HG03159 (cell line): ENCODE data around the gene PRADC1.

ENCODE experiments used
- ATAC-seq: cut with Tn5 transposase; IDR thresholded peaks from one replicate; pipeline ENCODE4 v1.9.1; 2021; ENCODE audit warnings: mild to moderate bottlenecking, moderate library complexity; ENCODE audit not compliant: unreplicated experiment

The PRADC1 gene

DNA sequence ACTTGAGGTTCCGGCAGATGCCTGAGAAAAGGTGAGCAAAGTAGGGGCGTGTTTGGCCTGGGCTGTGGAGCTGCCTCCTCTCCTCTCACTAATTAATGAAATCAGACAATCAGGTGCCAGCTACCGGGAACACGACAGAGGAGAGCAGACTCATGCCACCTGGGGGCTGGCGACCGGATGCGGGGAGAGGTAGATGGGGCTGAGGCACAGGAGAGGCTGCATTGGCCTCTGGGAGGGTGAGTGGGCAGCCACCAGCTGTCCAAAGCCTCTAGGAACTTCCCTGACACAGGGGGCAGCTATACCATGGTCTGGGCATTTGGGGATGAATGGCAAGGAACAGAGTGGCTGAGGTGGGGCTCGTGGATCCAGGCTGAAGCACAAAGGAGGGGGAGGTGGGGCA, 26.2 kb upstream of the PRADC1 start:
- no peak for ATAC-seq

DNA sequence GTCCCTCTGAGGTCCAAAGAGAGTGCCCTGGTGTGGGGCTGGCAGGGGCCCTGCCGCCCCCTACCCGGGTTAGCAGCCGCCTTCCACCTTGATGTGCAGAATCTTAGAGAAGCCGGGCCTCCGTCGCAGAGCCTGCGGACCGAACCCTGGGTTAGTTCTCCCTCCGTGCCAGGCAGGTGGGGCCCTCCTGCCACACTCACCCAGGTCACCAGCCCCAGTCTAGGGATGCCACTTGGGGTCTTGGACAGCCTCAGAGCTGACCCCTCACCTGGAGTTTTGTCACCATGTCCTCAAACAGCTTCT, 25.8 kb upstream of the PRADC1 start:
- no peak for ATAC-seq

DNA sequence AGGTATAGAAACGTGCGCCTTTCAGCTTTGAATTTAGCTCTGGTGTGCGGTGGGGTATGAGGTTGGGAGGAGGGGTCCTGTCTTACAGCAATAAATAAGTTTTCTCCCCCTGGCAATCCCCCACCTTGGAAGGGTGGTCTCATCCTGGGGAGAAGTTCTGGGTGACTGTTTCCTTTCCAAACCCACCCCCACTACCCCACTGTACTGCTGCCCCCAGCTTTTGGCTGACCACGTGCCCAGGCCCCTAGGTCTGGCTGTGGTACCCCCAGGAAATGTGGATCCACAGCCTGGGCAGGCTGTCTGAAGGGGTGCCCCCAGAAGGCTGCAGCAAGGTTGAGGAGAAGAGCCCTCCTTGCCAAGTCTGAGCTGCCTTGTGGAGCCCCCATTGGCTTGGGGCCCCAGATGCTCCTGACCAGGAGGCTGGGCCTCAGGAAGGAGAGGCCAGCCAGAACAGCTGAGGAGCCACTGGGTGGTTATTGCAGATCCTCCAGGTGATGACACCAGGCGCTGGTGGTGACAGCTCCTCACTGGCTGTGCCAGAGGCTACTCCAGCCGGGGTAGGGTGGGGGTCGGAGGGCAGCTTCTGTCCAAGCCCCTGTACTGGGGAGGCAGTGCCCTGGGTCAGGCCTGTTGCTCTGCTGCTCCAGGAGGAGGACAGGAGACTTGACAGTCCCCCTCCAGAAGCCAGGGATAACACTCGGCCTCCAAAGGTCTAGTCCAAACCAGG, 25.3 kb upstream of the PRADC1 start:
- no peak for ATAC-seq

DNA sequence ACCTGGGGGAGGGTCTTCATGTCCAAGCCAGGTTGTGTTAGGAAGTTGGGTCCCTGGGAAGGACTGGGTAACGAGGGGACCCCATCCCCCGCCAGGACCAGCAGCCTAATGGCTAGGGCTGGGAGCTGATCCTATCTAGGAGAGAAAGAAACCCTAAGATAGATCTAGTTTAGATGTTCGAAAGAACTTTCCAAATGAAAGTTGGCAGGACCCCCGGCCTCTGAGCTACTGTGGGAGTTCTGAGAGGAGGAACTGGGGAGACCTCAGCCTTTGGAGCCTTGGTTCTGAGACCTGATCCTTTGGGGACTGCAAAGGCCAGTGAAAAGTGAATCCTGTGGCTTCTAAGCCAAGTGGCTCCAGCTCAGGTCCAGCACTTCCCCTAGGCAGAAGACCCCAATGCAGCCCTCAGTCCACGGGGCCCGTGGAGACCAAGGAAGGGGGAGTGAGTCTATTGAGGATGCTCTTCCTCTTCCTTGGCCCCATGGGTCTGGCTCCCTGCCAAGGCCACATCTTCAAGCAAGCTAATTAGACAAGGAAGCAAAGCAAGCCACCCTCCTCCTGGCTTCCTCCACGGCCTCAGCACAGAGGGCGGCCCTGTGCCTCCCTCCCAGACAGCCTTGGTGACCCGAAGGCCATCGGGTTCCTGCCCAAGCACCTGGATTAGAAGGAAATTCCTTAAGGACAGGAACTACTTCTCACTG, 24.5 kb upstream of the PRADC1 start:
- no peak for ATAC-seq

DNA sequence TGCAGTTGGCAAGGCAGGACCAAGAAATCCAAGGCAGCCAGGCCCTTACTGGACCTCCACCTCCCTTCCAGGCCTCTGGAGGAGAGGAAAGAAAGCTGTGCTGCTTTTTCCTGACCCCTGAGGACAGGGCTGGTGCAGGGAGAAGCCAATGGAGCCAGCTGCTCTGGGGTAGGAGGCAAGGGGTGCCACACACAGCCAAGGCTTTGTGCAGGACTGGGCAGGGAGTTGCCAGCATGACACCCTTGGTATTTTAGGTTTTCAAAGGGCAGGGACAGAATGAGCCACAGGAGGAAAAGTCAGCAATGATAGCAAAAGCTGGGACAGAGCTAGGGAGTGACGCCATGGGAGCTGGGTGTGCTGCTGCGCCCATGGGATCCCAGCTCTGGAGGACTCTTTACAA, 24.0 kb upstream of the PRADC1 start:
- ATAC-seq: no peak

DNA sequence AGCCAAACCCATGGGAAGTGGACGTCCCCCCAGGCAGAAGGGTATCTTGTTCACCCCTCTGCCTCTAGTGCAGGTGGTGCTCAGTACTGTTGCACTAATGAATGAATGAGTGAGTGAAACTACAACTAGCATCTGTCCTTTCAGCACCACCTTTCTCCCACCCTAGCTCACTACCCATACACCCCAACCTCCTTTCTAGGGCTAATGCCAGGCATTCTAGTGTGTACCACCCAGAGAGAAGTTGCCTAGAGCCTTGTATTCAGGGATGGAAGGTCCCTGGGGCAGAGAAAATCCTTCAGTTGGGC, 23.5 kb upstream of the PRADC1 start:
- no peak for ATAC-seq

DNA sequence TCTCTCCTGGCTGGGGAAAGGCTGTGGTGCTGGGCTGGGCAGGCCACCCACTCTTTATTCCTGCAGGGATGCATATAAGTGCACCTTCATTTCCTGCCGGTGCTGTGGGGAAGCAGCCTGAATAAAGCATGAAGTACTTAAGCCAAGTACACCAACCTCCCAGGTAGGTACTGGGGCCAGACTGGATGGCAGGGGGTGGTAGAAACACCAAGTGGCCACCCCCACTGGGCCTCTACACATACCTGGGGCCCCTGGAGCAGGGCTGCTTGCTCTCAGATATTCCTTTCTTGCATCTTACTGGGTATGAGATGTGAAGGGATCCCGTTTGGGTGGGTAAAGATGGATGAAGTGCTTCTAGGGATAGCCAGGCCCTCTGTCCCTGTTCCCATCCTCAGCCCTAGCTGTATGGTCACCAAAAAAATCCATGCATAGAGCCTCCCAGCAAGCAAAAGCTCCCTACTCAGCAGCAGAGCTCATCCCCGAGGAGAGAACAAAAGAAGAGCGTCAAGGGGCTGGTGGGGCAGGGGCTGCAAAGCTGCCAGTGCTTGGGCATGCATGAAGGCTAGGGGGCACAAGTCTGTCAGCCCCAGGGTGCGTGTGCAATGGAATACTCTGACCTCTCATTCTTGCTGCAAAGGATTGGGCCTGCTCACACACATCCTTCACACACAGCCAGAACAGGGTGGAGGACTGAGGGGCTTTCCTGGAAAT, 23.0 kb upstream of the PRADC1 start:
- no peak for ATAC-seq

DNA sequence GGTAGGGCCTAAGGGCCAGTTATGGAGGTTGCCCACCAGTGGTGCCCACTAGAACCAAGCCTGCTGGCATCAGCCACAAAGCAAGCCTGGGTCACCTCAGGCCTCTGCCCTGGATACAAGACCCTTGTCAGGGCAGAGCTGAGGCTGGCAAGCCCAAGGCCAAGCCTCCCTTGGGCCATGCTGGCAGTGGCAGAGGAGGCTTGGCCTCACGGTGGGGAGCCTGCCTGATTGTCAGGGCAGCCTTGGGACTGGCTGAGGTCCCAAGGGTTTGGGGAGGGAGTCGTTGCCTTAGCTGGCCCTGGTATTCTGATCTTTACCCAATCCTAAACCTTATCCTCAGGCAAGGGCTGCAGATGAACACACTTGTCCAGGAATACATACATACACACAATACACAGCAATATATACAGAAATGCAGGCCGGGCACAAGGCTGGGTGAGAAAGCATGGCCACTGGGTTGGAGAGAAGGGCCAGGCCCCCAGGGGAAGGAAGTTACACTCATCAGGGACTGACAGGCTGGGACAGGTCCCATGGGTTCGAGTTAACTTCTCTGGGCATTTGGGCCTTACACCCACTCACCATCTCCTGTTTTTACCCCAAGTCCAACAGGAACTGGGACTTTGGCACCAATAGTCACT, 22.1 kb upstream of the PRADC1 start:
- ATAC-seq: no peak

DNA sequence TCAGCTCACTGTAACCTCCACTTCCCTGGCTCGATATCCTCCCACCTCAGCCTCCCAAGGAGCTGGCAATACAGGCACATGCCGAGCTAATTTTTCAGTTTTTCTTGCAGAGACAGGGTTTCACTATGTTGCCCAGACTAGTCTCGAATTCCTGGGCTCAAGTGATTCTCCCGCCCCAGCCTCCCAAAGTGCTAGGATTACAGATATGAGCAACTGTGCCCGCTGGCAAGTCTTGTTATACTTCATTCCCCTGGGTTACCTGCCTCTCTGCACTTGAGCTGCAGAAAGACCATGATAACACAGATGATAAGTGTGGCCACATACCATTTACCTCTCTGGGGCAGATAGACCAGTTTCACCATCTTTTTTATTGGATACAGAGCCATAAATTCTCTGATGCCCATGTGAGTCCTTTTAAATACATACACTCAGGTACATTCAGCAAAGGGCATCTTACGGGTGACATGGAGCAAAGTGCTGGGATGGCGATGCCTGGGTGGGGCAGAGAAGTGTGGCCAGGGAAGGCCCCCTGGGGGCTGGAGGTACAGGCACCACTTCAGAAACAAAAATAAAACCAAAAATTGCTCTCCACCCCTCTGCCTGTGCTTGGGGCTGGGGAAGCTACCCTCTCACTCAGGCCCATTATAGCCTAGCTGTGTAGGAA, 21.4 kb upstream of the PRADC1 start:
- no peak for ATAC-seq

DNA sequence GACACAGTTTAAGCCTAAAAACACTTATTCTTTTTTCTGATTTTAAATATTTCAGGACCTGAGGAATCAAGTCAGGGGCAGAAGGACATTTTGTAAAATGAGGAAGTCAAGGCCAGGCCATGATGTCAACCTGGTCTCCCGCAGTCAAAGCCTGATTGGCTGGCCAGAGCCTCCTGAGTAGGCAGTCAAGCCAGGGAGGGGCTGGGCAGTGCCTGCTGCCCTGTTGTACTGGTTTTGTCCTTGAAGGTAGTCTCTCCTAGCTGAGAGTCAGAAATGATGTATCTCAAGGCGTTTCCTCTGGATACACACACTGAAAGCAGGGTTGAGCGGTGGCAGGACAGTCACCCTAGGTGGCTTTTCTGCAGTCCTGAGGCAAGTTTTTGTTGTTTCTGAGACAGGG, 20.9 kb upstream of the PRADC1 start:
- no peak for ATAC-seq

DNA sequence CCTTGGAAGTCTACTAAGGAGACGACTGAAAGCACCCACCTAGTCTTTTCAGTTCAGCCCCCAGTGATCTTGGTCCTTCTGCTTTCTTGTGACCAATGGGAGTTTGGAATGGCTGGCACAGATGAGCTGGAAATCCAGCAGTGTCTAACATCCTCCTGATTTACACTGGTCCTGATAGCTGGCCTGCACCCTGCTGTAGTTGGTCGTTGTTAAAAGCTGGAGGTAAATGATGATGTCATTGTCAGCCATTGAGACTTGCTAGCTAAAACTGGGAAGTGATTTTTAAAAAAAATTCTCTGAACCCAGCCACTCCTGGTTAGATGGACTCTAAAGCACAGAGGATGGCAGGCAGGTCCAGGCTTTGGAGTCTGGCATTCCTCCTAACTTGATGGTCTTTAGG, 20.4 kb upstream of the PRADC1 start:
- no peak for ATAC-seq

DNA sequence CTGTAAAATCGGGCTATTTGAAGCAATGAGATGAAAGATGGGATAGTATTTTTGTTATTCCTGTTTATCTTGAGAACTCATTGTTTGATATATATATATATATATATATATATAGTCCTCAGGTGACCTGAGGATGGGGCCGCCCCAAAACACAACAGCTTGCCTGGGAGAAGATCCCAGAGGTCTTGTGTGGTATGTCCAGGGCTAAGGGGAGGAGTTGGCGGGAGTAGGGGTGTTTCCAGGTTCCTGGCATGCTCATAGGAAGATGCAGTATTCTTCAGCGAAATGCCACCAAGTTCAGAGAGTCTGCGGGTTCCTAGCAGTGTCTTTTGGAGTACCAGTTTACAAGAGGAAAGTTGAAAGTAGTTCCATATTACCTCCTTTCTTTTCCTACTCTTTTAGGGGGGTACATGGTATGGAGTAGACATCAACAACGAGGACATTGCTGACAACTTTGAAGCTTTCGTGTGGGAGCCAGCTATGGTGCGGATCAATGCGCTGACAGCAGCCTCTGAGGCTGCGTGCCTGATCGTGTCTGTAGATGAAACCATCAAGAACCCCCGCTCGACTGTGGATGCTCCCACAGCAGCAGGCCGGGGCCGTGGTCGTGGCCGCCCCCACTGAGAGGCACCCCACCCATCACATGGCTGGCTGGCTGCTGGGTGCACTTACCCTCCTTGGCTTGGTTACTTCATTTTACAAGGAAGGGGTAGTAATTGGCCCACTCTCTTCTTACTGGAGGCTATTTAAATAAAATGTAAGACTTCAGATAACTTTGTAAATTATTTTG, 19.4 kb upstream of the PRADC1 start:
- no peak for ATAC-seq

DNA sequence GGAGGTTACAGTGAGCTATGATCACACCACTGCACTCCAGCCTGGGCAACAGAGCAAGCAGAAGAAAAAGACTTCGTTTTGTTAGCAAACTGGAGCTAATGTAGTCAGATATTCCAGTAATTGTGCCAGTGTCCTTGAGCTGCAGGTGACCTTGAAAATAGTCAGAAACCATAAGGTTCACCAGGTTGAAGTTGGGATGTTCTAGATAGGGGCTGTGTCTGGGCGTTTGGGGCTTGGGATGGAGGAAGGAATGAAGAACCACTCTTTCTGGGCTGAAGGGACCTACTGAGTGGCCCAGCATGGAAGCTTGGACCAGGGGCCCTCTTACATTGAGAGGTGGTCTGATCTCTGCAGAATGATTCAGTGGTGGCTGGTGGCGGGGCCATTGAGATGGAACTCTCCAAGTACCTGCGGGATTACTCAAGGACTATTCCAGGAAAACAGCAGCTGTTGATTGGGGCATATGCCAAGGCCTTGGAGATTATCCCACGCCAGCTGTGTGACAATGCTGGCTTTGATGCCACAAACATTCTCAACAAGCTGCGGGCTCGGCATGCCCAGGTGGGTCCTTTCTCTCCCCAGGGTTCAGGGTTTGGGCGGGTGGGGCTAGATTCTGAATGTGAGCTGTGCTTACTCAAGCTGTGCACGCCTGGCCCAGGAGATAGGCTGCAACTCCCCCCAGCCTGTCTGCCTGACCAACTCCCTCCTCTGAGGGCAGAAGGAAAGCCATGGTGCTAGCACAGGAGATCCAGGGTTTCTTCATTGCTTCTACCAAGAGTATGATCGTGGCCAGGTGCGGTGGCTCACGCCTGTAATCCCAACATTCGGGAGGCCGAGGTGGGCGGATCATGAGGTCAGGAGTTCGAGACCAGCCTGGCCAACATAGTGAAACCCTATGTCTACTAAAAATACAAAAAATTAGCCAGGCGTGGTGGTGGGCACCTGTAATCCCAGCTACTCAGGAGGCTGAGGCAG, 18.1 kb upstream of the PRADC1 start:
- no peak for ATAC-seq

DNA sequence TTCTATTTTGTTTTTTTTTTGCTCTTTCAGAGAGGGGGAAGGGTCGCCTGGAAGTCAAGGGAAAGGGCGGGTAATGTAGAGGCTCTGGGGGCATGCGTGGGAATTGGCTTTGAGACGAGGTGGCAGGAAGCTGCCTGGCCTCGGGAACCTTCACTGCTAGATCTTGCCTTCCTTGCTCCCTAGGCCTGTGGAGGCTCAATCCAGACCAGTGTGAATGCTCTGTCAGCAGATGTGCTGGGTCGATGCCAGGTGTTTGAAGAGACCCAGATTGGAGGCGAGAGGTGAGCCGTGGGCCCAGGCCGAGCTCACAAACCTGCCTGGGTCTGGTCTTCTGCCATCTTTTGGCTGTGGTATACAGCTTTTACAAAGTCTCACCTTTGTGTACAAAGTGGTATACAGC, 16.6 kb upstream of the PRADC1 start:
- ATAC-seq: no peak

DNA sequence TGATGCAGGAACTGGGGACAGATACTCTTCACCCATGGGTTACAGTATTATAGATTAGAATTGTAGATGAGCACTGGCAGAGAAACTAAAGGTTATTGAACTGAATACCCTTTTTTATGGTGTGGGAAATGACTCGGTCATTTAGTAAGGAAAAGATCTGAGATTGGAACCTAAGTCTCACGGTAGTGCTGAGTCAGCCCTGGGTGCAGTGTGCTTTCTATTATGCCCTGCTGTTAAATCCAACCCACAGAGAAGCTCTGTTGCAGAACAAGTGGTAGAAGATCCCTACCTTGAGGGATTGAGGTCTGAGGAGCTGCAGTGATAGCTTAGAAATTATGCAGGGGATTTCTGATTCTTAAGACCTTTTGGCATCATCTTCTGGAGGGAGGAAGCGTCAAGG, 13.8 kb upstream of the PRADC1 start:
- ATAC-seq: no peak

DNA sequence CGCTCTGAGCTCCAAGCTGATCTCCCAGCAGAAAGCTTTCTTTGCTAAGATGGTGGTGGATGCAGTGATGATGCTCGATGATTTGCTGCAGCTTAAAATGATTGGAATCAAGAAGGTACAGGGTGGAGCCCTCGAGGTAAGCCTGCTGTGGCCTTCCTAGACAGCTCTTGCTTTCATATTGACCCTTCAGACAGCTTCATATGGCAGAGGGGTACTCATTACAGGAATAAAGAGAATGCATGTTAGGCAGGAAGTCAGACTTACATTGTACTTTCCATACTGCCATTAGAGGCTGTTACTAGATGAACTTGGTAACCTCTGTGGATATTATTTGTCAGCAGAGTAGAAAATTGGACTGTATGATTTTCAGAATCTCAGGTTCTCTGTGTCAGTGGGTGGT, 11.5 kb upstream of the PRADC1 start:
- ATAC-seq: no peak

DNA sequence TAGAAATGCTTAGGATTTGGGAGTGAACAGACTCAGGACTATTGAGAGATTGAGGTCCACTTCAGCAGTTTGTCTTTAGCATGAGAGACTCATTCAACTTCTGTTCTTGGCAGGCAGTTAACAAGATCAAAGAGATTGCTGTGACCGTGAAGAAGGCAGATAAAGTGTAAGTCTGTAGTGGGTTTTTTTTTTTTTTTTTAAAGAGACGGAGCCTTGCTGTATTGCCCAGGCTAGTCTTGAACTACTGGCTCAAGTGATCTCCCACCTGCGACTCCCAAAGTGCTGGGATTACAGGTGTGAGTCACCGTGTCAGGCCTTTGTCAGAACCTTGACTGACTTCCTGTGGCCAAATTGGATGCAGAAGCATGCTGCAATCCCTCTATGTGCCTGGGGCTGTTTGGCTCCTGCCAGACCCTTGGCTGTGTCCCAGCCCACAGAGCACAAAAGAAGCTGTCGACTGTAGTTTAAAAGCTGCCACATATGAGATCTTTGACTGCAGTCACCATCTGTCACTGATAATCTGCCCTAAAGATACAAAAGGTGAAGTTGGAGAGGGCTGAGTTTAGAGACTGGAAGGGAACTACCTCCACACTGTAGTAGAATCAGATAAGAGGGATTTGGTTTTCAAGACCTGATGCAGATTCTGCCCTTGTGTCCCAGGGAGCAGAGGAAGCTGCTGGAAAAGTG, 11.0 kb upstream of the PRADC1 start:
- no peak for ATAC-seq

DNA sequence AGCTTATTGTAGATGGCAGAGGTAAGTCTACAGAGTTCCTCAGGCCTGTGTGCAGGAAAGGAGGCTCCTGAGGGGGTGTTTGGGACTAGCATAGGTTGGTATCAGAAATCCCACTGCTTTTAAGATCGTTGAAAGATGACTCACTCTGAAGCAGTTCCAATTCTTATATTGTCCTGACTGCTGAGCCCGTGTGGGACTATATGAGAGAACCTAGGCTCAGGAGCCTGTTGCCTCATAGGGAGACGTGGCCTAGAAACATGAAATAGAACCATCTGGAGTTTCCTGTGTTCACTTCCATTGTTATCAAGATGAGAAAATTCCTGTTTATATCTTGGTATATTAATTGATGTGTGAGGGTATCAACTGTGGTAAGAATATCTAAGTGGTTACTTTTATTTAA, 6.7 kb upstream of the PRADC1 start:
- no peak for ATAC-seq

DNA sequence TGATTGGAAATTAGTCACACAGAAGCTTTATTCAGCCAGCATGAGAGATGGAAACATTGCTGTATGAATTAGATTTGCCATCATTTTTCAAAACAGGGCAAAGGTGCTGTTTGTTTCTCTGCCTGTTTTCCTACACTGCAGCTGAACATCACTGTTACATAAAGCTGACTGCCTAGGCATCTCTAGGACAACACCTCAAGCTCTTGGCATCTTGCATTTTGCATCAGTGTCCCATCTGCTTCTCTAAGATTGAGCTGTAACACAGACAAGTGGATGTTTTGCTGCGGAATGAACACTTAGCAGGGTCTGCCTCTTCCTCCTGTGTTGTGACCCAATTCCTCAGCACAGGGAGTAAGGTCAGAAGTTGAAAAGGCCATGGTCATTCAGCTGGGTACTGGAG, 5.9 kb upstream of the PRADC1 start:
- no peak for ATAC-seq
